Measurements from ENCODE around the gene OXSR1.

OXSR1 gene
- 88.9 to 150 (median 104) reads per million in 4 experiments for total RNA-seq

DNA sequence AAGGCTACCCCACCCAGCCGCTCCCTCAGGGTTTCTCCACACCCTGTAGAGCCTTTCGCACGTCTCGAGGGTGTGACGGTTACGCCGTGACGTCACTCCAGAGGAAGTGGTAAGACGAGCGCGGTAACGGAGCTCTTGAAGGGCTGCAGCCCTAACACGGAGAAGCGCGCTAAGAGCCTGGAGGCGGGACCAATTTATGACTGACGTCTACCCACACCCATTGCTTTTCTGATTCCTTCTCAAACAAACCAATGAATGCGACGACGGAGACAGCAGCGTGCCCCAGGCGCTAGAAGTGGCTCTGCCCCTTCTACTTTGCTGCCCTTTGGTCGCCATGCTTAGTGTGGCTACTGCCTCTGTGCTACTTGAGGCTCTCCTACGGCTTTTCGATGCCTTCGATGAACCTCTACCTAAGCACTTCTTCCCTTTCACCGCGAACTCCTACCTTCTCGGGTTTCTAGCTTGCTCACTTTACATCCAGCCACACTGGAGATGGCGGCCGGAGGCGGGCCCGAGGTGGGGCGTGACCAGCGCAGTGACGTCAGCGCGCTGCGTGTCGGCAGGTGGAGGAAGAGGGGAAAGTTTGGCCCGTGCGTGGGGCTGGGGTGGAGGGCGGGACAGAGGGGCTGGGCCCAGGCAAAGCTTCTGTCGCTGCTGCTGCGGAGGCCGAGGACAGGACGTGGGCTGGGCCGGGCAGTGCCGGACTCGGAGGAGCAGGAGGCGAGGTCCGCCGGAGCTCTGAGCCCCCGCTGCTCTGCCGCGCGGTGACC is at the start of gene OXSR1:
Gene OXSR1, plus strand, starts transcription at position 586 of the 770 bp plus-strand sequence. CDS start 340 bp downstream, outside the sequence.
- DNase-seq: peak; percentile 93

DNA sequence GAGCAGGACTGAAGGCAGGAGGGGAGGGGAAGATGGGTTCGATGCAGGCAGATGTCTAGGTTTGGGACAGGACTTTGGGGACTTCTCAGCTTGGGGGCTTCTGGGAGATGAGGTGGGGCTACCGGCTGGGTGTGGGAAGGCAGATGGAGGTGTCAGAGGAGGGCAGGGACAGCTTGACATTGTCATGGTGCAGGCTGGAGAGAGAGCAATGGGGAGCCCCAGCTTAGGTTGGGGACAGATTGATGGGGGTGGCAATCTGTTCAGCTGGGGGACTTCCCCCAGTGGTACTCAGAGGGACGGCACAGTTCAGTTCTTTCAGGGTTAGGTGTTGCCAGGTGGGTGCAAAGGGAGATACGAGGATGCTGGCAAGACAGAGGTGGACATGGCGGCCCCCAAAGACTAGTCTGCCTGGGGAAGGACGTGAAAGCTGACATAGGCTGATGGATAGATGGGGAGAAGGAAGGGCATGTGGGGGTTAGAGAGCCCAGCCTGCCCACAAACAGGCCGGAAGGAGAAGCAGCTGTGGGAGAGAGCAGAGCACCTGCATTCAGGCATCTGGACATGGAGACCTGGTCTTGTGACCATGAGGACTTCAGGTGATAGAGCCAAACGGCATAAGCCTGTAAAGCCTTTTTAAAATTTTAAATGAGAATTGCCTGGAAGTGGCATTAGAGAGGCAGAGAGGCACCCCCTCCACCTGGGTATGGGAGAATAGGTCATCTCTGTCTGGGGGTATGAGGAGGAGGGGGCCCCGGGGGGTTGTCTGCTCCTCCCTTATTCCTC is 49.5 kb upstream of the OXSR1 start:
- DNase-seq: no peak

DNA sequence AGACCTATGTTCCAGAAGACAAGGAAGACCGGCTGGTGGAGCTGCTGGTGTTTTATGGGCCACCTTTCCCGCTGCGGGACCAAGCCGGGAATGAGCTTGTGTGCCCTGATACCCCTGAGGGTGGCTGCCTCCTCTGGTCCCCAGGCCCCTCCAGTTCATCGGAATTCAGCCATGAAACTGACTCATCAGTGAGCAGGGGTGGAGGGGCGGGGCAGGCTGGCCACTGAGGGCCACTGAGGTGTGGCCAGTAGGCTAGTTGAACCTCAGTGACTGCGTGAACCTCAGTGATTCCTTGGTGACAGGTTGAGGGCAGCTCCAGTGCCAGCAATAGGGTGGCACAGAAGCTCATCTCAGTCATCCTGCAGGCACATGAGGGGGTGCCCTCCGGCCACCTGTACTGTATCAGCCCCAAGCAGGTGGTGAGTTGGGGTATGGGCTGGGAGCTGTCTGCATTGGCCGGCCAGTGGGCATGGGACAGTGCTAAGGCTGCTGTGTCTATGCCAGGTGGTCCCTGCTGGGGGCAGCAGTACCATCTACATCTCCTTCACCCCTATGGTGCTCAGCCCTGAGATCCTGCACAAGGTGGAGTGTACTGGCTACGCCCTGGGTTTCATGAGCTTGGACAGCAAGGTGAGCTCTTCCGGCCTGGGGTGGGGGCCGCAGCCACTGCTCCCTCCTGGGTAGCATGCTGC is 48.7 kb upstream of the OXSR1 start:
- DNase-seq: no peak

DNA sequence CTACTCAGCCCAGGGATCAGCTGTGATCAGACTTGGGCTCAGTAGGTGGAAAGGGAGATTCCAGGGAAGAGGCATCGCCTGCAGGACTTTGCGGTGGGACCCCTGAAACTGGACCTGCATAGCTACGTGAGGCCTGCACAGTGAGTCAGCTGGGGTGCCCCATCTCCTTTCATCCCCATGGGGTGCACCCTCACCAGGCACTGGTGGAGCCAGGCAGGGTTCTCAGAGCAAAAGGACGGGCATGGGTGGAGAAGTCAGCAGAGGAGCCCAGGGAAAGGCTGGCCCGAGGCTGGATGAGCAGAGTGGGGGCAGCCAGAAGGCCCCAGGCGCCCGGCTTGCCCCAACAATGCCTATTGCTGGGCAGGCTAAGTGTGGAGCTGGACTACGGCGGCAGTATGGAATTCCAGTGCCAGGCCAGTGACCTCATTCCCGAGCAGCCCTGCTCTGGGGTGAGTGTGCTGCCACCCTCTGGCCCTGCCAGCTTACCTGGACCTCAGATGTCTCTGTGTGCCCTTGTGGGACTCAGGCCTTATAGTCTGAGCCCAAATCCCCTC is 48.1 kb upstream of the OXSR1 start:
- no peak for DNase-seq

DNA sequence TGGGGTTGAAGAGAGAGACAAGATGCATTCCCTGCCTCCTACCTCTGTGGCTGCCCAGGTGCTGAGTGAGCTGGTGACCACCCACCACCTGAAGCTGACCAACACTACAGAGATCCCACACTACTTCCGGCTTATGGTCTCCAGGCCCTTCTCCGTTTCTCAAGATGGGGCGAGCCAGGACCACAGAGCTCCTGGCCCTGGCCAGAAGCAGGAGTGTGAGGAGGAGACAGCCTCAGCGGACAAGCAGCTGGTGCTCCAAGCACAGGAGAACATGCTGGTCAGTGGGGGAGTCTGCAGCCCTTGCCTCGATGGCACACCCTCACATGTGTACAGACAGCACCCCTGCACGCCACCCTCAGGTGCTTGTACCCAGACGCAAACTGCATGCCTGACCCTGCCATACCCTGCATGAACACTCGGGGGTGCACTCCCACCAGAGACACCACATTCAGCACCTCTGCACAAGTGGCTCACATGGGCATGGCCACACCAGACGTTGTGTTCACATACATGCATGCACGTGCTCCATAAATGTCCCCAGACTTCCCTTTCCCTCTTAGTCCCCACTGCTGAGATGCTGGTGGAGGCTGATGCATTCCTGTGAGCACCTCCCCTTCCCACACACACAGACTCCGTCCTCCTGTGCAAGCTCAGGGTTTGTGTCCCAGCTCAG is 47.5 kb upstream of the OXSR1 start:
- DNase-seq: peak; percentile 46

DNA sequence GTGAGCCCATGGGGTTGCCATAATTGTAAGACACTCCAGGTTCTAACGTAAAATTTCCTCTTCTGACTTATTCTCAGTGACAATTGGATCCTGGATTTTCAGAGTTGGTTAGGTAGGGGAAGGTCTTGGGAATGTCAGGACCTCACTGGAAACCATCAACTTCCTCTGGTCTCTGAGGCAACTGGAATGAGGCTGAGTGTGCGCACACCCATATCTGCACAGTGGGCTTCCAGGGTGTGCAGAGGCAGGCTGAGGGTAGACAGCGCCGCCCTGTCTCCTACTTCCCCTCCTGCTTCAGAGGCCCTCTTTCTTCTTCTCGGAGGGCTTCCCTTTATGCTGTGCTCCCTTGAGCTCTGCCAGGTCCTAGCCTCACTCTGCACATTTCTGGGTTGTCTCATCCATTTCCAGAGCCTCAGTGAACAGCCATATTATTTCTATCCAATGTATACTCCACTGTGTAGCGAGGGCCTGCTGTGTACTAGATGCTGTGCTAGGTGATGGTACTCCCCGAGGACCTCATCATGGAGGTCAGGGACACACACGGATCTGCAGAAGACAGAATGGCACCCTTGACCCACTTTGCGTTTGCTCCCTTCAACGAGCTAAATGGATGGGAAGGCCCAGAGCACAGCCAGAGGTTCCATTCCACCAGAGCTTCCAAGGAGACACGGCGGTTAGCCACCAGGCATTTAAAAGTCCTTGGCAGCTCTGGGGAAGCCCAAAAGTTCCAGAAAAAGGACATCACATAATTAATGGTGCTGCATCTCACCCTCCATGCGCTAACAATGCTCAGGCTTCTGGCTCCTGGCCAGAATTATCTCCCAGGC is 46.7 kb upstream of the OXSR1 start:
- no peak for DNase-seq

GRCh38 chr3:38119248-38119544 is 46.1 kb upstream of the OXSR1 start:
- no peak for DNase-seq

- no peak for DNase-seq
Observed at GRCh38 chr3:38119821-38120692, 45.3 kb upstream of the OXSR1 start.

GRCh38 chr3:38120693-38121450 is 44.5 kb upstream of the OXSR1 start:
- DNase-seq: no peak

DNA sequence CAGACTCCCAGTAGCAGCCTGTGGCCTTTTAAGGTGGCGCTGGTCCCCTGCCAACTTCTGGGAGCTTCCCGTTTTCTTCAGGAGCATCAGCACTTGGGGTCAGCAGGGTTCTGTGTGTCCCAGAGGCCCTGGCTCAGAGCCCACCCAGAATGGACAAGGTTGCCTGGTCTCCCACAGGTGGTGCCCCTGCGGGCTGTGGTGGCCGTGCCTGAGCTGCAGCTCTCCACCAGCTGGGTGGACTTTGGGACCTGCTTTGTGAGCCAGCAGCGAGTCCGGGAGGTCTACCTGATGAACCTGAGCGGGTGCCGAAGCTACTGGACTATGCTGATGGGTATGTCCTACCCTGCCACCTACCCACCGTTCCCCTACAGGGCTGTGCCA is 43.9 kb upstream of the OXSR1 start:
- no peak for DNase-seq

GRCh38 chr3:38121832-38122461 is 43.4 kb upstream of the OXSR1 start:
- DNase-seq: no peak

GRCh38 chr3:38122712-38123290 is 42.5 kb upstream of the OXSR1 start:
- DNase-seq: no peak

DNA sequence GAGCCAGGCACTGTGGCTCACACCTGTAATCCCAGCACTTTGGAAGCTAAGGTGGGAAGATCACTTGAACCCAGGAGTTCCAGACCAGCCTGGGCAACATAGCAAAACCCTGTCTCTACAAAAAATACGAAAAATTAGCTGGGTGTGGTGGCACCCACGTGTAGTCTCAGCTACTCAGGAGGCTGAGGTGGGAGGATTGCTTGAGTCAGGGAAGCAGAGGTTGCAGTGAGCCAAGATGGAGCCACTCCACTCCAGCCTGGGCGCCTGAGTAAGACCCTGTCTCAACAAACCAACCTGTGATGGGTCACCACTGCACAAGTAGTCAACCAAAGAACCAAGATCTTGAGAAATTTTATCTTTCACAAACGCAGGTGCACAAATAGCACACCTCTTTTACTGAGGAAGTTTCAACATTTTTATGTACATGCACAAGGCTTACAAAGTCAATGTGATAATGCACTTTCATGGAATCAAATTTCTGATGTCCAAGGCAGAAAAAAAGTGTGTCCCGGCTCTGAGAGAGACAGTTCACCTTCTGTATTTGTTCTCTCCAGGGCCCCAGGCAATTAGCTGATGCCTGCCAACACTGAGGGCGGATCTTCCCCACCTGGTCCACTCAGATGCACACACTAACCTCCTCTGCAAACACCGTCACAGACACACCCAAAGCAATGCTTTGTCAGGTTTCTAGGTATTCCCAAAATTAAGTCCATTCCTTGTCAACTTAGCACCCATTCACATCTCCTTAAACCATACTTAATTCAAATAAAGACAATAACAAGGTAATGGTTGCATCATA is 40.8 kb upstream of the OXSR1 start:
- no peak for DNase-seq

GRCh38 chr3:38125305-38126120 is 39.8 kb upstream of the OXSR1 start:
- no peak for DNase-seq

DNA sequence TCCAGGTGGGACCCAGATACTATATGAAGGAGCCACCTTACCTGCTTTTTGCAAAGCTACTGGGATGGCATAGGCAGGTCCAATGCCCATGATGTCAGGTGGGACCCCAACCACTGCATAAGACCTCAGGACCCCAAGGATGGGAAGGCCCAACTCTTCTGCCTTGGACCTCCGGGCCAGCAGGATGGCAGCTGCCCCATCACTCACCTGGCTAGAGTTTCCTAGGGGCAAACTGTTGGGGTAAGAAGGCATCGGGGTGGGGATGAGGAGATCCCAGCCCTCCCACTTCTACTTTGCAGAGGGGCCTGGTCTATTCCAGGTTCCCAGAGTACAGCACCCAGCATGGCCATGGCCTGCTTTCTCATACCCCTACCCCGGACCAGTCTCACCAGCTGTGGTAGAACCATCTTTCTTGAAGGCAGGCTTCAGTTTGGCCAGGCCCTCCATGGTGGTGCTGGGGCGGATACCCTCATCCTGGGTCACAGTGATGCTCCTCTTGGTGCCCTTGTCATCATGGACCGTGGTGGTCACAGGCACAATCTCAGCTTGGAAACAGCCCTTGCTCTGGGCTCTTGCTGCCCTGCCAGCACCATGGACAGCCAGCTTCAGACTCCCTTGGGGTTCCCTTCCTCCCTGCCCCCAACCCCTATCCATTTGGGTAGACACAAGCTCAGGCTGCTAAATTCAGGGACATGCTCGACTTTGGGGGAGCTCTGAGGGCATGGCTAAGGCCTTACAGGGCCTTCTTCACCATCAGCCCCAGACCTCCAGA is 39.0 kb upstream of the OXSR1 start:
- no peak for DNase-seq

DNA sequence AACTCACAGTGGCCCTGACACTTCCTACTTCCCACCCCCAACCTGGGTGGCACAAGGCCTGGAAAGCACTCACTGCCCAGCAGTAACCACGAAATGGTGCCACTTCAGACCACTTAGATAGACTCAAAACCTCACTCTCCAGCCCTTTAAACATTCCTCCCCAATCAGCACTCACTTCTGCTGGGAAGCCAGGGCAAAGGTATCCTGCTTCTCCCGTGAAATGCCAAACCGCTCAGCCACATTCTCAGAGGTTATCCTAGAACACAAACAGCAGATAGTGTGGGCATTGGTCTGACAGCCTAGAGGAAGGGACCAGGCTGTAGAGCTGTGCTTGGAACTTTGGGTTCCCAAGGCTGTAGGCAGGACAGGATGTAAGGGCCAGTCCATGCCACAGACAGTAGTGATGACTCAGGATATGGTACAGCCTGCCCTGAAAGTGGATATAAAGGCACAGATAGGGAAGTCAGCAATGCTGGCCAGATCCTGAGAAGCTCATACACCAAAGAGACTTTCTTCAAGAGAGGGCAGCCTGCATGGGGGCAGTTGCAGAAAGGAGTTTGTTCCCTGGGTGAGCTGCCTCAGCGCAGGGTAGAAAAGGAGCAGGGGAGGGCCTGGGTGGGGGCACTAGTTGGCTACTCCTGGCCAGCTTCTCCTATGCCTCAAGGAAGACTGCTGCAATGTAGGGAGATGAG is 37.6 kb upstream of the OXSR1 start:
- no peak for DNase-seq

Measured in effector CD8-positive, alpha-beta T cell (primary cell).